RPMI8226 (cell line): Measurements from ENCODE around the gene USP10.
A peak's percentile ranks its signal among the peaks of the same experiment; 100 is the strongest.
"Not testable (repeated sequence)": the region's sequence is repeated elsewhere in the genome, so short reads cannot be mapped to it uniquely, and the experiment has no call there.

ENCODE experiments used
- DNase-seq: peaks from one replicate; pipeline ENCODE4 v3.0.0-alpha.2; 2015

The USP10 gene

GRCh38 chr16:84675423-84675822 is 24.4 kb upstream of the USP10 start:
- no peak for DNase-seq

- DNase-seq, result no peak
These were observed 23.9 kb upstream of the USP10 start for GRCh38 chr16:84675884-84676283.

GRCh38 chr16:84677017-84677803 is 22.6 kb upstream of the USP10 start:
- no peak for DNase-seq

GRCh38 chr16:84677849-84678248 is 22.0 kb upstream of the USP10 start:
- no peak for DNase-seq

GRCh38 chr16:84678541-84678940 is 21.3 kb upstream of the USP10 start:
- no peak for DNase-seq

- no peak for DNase-seq
These were observed 19.5 kb upstream of the USP10 start for GRCh38 chr16:84680165-84680842.

- no peak for DNase-seq
These were observed 18.8 kb upstream of the USP10 start for GRCh38 chr16:84680843-84681629.

GRCh38 chr16:84683691-84684591 is 15.9 kb upstream of the USP10 start:
- DNase-seq, result no peak

- no peak for DNase-seq
These were observed 15.2 kb upstream of the USP10 start for GRCh38 chr16:84684592-84684965.

- no peak for DNase-seq
These were observed 14.6 kb upstream of the USP10 start for GRCh38 chr16:84685210-84685609.

GRCh38 chr16:84686707-84687298 is 13.0 kb upstream of the USP10 start:
- no peak for DNase-seq

GRCh38 chr16:84687715-84688114 is 12.1 kb upstream of the USP10 start:
- no peak for DNase-seq

GRCh38 chr16:84688163-84688562 is 11.6 kb upstream of the USP10 start:
- not testable (repeated sequence) for DNase-seq

- no peak for DNase-seq
These were observed 10.7 kb upstream of the USP10 start for GRCh38 chr16:84689111-84689510.

- no peak for DNase-seq
These were observed 9.5 kb upstream of the USP10 start for GRCh38 chr16:84690088-84690819.

- no peak for DNase-seq
These were observed 7.2 kb upstream of the USP10 start for GRCh38 chr16:84692451-84693214.

GRCh38 chr16:84693869-84694268 is 5.9 kb upstream of the USP10 start:
- not testable (repeated sequence) for DNase-seq

GRCh38 chr16:84694980-84695379 is 4.8 kb upstream of the USP10 start:
- no peak for DNase-seq

GRCh38 chr16:84699147-84699711 is 571 bp upstream of the USP10 start:
- DNase-seq, result peak; percentile 29
